GM19239 (cell line): ENCODE results near the gene PCDH9.

Source experiments
- DNase-seq: peaks from one replicate; pipeline ENCODE4 v3.0.0; 2011; ENCODE audit warnings: low spot score; ENCODE audit not compliant: insufficient read length
- FAIRE-seq: peaks from 2 replicates; lab custom pipeline; 2011; peaks lifted over from hg19 to GRCh38; lab: Jason Lieb, UNC

The PCDH9 gene

DNA sequence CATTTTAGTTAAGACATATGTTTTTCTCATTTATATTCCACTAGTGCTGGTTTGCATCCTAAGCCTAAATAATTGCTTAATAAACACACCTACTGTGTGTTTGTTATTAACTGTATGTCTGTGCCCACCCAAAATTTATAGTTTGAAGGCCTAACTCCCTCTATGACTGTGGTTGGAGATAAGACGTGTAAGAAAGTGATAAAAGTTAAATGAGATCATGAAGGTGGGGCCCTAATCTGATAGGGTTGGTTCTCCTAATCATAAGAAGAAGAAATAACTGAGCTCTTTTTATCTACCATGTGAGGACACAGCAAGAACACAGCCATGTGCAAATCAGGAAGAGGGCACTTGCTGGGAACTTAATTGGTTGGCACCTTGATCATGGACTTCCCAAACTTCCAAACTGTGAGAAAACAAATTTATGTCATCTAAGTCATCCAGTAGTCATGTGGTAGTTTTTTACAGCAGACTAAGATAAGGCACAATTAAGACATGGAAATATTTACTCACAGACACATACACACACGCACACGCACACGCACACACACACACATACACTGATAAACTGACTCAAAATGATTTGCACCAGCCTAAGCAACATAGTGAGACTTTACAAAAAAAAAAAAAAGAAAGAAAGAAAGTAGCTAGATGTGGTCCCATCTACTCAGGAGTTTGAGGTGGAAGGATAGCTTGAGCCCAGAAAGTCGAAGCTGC lies 662.1 kb downstream of the PCDH9 start:
- no peak for FAIRE-seq
- DNase-seq, result no peak

DNA sequence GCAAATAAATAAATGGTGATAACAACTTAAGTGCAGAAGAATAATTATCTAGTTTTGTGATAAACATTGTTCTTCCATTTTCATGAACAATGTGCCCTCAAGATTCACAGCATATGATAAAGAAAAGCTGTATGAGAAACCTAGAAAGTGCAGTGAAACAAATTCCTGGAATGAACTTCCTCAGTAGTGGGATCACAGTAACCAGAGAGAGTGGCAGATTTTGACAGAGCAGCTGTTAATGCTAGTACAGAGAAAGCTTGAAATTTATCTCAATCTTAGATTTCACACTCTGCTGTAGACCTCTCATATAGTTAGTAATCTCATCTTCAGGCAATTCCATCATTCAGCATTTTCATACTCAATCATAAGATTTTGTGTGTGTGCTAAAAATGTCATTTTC lies 664.9 kb downstream of the PCDH9 start:
- DNase-seq (no peak), FAIRE-seq (no peak)

DNA sequence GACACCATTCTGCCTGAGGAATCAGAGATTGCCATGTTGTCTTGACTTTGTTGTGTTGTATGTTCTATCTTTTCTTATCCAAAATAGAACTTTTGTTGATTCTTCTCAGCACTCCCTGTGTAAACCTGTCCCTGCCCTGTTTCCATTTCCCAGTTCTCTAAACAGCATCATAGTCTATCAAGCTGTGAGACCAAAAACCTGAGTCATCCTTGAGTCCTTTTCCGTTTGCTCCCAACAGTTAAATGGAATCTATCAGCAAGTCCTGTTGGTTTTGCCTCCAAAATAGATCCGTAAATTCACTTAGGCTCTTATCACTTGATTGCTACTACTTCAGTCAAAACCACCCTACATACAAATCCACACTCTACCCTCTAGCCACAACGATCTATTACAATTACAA lies 667.1 kb downstream of the PCDH9 start:
- DNase-seq (no peak), FAIRE-seq (no peak)

DNA sequence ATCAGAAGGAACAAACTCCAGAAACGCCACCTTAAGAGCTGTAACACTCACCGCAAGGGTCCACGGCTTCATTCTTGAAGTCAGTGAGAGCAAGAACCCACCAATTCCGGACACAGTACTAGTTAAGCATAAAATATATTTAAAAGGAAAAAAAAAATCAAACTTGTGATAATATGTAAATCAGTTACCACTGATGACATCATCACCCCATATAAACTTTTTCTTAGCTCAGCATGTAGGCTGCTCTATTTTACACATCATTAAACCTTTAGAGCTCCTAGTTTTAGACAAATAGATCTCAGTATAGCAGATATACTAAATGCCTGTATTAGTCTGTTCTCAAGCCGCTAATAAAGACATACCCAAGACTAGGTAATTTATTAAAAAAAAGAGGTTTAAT lies 668.1 kb downstream of the PCDH9 start:
- DNase-seq (no peak), FAIRE-seq (no peak)

DNA sequence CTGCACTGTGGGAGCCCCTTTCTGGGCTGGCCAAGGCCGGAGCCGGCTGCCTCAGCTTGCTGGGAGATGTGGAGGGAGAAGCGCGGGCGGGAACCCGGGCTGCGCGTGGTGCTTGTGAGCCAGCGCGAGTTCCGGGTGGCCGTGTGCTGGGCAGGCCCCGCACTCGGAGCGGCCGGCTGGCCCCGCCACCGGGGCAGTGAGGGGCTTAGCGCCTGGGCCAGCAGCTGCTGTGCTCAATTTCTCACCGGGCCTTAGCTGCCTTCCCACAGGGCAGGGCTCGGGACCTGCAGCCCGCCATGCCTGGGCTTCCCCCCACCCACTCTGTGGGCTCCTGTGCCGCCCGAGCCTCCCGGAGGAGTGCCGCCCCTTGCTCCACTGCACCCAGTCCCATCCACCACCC lies 669.1 kb downstream of the PCDH9 start:
- FAIRE-seq, result no peak
- no peak for DNase-seq

DNA sequence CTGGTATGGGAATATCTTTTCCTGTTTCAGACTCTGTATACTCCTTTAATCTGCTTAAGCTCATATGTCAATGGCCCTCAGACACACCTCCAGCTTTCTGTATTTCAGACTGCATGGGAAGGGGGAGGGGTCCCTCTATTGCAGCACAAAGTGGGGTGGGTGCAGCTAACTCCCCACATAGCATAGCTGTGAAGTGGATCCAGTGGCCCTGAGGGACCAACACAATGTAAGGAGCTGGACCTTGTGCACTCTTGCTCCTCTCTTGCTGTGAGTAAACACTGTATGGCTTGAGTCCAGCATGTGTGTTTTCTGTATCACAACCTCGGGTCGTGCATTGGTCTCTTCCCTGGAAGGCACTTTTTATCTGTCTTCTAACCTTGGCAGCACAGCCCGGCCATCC lies 669.9 kb downstream of the PCDH9 start:
- no peak for FAIRE-seq

DNA sequence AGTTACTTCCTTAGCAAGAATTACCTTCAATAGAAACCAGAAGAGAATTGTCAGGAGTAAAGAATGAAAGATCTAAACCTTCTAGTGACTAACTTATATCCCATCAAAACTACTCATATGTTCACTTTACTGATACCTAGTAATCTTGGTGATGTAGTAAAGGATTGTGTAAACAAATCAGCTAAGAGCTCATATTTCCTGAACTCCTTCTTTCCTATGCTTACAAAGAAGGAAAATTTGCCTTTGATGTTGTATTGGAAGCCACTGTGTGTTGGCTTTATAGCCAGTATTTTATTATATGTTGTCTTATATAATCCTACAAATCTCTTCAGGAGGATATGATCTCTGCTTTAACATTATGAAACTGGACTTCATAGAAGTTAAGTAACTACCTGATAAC lies 671.0 kb downstream of the PCDH9 start:
- FAIRE-seq, result no peak
- no peak for DNase-seq

More for the DNA sequence above, 669.9 kb downstream of the PCDH9 start:
- DNase-seq, result no peak

DNA sequence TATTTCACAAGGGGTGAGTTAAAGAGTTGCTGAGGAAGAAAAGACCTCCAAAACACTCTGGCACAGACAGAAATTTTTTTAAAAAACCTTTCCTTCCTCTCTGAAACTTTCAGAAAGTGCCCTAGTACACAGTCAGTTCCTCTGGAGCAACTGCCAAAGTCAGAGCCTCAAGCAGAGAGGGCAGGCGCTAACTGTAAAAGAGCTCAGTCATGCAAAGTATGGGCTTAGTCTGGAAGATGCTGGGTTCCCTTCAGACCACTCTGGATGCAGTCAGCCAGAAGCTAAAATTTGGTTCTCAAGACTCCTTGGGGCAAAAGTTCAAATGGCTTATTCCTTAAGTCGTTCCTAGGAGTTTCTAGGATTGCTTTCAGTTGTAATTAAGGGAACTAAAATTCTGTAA lies 671.6 kb downstream of the PCDH9 start:
- FAIRE-seq (no peak), DNase-seq (no peak)

DNA sequence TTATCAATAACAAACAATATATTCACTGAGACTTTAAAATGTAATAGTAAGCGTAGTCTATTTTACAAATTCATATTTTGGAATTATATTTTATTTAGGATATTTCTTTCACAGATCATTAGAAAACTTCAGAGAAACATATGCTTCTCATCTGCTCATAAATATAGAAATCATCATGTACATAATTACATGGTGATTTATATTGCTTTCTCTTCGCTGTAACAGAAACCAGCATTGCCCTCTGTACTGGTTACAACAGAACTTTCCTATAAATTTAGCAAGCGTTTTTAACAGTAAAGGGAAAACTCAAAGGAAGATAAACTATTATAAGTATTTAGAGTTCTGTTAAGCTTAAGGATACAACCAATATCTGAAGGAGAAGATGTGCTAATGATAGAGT lies 672.8 kb downstream of the PCDH9 start:
- DNase-seq, result no peak
- FAIRE-seq, result no peak

DNA sequence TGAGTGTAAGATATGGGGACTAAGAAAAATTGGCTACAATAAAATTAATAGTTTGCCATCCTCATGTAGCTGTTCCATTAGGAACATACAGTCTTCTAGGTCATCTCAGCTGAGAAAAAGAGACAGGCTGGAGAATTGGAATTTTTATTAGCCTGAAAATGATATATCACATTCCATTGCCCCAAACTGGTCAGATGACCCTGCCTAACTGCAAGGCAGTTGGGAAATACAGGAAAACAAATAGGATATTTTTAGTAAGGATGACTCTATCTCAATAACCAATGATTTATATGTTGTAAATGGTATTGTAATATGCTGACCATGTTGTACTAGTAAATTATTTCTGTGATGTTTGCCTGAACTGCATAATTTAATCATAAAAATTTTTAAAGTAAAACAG lies 673.8 kb downstream of the PCDH9 start:
- DNase-seq (no peak), FAIRE-seq (no peak)

DNA sequence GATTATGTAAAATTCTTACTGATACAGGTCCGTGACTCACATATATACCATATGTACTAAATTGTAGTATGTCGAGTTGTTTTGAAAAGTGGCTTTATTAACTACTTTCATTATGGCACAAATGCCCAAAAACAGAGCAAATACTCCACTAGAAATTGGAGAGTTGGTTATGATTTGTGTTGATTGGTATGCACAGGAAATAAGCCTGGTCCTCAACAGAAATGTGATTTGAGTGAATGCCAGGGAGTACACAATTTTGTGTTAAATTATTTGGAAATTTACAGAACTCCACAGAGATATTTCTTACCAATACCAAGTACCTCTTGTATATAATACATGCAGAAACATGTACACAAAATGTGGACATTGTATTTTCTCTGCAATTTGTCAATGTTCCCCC lies 676.7 kb downstream of the PCDH9 start:
- DNase-seq (no peak), FAIRE-seq (no peak)

DNA sequence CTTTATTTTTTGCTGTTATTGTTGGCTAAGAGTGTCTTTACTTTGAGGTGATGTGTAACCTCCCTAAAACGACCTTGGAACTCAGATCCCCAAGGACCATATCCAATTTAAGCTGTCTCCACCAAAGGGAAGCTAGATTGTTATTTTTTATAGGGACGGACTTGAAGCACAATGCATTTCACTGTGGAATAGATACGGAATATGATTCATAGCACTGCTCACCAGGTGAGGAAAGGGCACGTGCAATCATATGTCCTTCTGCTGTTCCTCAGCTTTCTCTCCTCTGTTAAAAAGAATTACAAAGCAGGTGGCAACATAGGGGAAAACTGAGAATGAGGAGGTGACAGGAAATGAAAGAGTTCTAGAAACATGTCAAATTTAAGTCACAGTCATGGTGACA lies 679.0 kb downstream of the PCDH9 start:
- FAIRE-seq (no peak), DNase-seq (no peak)

DNA sequence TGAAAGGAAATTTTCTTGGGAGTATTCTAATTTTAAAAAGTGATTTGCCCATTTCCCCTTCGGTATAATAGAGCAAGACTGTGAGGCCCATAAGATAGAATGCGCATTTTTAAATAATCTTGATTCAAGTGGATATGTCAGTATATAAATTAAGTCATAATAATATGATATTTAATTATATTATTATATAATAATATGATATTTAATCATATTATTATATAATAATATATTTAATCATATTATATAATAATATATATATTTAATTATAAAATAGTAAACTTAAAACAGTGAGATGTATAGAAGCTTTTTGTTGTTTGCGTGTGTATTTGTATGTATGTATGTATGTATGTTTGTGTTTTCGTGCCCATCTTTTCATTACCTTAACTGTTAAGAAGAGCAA lies 682.5 kb downstream of the PCDH9 start:
- DNase-seq, result no peak
- FAIRE-seq, result no peak

DNA sequence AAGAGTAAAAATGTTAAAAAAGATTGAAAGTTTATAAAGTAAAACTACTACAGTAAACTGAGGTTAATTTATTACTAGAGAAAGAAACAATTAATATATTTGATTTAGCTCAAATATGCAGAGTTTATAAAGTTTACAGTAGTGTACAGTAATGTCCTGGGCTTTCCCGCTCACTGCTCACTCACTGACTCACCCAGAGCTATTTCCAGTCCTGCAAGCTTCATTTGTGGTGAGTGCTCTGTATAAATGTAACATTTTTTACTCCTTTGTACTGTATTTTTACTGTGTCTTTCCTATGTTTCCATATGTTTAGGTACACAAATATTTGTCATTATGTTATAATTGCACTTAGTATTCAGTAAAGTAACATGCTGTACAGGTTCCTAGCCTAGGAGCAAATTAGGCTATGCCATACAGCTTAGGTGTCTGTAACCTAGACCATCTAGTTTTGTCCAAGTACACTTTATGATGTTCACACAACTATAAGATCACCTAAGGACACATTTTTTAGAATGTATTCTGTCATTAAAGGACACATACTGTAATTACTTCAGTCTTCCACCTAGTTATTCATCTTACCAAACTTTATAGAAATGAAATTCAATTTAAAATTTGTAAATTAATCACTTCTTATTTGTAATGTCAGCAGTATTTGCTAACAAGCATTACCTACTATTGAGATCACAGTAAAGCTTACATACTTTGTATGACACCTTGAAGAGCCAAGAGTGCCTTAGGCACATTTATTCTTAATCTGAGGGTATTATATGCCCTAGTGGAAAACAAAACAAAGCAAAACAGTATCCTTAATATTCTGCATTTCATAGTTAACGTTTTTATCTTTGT lies 683.4 kb downstream of the PCDH9 start:
- FAIRE-seq, result no peak
- no peak for DNase-seq

DNA sequence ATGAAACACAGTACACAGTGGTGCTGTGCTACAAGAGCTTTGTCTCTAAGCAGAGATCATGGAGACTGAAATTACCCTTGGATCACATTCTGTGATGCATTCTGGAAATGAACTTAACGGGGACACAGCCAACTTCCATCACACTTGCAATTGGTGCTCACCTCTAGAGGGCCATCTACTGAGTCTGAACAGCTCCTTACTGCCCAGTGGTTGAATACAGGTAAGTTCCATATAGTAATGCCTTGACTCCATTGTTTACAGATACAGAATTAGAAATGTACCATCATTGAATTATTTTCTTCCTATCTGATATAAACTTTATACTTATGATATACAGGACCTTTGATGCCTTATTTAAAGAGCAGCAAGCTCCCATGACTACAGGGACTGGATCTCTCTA lies 686.4 kb downstream of the PCDH9 start:
- no peak for FAIRE-seq
- no peak for DNase-seq

DNA sequence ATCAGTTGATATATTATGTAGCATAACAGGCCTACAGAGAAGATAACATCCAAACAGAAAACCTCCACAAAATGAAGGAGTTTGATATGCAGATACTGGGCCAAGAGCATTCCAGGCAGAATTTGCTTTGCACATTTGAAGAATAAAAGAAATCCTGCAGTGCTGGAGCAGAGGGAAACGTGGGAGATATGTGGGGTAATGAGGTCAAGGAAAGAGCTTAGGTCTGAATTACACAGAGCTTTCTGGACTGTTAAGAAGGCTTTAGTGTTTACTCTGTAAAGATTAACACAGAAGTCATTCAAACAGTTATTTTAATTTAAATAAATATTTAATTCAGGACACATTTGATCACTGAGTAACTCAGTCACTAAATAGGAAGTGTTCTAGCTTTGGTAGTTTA lies 692.7 kb downstream of the PCDH9 start:
- no peak for DNase-seq
- no peak for FAIRE-seq

DNA sequence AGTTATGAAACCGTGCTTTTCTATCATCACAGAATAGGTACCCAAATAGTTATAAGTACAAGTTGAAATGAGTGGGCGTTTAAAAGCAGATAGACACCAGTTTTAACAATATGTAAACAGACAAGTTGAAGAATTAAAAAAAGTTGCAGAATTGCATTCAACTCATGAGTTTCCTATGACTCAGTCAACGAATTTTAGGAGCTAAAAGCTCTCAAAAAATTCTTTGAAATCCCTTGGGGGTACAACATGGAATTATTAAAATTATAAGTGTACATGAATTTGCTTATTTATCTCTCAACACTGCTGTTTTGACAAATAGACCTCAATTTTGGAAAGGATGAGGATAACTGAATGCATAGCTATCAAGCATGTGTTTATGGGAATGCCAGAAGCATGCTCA lies 693.4 kb downstream of the PCDH9 start:
- DNase-seq (no peak), FAIRE-seq (no peak)

DNA sequence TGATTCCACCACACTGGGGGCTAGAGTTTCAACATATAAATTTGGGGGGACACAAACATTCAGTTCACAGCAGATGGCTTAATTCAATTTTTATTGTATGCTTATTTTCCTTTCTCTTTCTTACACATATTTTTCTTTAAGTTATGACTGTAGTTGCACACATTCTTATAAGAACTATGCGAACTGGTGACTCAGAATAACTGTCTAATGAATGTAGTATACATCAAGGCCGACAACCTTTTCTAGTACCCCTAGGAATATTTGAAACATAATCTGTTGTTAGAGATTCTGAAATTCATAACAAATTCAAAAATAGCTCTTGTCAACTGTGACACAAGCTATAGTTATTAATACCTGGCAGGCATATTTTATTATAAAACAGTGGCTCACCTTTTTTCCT lies 695.6 kb downstream of the PCDH9 start:
- FAIRE-seq (no peak), DNase-seq (no peak)

DNA sequence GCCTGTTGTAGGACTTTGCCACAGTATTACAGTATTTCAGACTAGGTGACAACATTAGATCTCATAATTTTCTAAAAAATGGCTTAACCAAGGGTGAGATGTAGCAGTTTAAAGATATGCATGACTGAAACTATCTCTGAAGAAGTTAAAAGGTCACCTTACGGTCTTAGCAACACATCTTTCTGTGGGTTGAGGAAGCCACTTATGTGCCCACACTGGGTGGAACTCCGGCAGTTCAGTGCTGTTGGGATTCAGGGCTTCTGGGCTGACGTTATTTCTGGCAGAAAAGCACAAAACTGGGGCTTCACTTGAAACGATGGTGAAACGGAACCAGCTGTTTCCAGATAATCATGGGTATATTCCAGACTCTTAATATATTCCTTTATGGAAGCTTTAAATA lies 697.3 kb downstream of the PCDH9 start:
- DNase-seq (no peak), FAIRE-seq (no peak)

DNA sequence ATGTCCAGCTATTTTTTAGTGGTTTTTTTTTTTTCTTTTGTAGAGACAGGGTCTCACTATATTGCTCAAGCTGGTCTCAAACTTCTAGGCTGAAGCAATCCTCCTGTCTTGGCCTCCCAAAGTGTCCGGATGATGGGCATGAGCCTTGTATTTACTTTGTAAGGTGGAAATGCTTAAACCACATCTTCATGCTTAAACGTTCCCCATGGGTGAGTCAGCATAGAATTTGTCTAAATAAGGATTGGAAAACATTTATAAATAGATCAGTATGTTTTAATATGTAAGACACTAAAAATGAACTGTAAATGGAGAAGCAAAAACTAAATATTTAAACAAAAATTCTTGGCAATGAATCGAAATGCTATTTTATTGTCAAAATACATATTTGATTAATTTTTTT lies 698.0 kb downstream of the PCDH9 start:
- no peak for FAIRE-seq
- no peak for DNase-seq

DNA sequence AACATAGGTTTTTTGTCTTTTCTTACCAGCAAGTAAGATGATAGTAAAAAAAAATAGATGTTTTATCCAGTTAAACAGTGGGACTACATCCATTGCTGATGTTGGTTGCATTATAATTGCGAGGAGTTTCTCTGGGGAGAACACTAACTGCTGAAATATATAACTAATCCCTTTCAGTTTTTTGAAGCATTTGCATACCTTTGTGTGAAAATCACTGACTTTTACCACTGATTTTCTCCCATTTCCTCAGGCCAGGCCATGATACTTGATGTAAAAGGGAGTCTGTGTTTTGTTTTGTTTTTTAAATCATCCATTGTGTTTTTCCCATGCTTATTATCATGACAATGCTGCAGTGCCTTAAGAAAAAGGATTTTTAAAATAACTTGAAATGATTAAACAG lies 699.5 kb downstream of the PCDH9 start:
- DNase-seq (no peak), FAIRE-seq (no peak)

DNA sequence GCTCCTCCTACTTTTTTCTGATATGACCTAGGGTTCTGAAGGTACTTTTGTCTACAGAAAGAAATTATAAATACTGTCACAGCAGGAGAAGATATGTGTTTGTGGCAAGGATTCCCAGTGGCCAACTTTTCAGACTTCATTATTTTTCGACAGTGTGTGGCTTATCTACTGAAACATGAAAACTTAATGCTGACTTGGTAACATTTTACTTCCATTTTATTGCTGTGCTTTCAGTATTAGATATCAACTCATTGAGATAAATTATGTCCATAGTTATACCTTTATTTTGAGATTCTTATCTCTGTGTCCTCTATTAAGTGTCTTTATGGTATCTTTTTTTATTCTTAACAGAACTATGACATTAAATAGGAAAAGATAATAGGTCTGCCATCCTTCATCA lies 700.0 kb downstream of the PCDH9 start:
- FAIRE-seq (no peak), DNase-seq (no peak)
